Neural cell (in vitro differentiated cells): ENCODE data around the gene LKAAEAR1. TPM values are rescaled to one million over a fixed set of nuclear protein-coding genes. Genes with fewer than 3 reads are reported as not detected.
A peak's percentile ranks its signal among the peaks of the same experiment; 100 is the strongest.

ENCODE experiments used
- H2AFZ ChIP-seq: fragments of 200-600, 300-800 bp; sonication (generic), shearing (Covaris generic); 2 replicates; pipeline ENCODE4 v1.6.0; 2014; ENCODE audit warnings: low read depth, mild to moderate bottlenecking, antibody characterized with exemption, low read length, moderate library complexity
- H3F3A ChIP-seq: fragments of 200-600 bp; shearing (Covaris generic); 2 replicates; pipeline ENCODE4 v1.6.1; 2016; ENCODE audit warnings: mild to moderate bottlenecking, moderate library complexity, mixed read lengths, antibody characterized with exemption, low read length; ENCODE audit not compliant: insufficient read depth, poor library complexity, severe bottlenecking
- H3K27ac ChIP-seq: fragments of 200-600, 300-800 bp; sonication (generic), shearing (Covaris generic); 2 replicates; pipeline ENCODE4 v1.5.1; 2014; ENCODE audit warnings: mild to moderate bottlenecking, low read length, moderate library complexity
- H3K27me3 ChIP-seq: fragments of 300-800, 200-600 bp; sonication (generic), shearing (Covaris generic); 2 replicates; pipeline ENCODE4 v1.6.0; 2014; ENCODE audit warnings: mild to moderate bottlenecking, low read depth, low read length, moderate library complexity; ENCODE audit not compliant: insufficient read depth
- H3K36me3 ChIP-seq: fragments of 300-800, 200-600 bp; sonication (generic), shearing (Covaris generic); 2 replicates; pipeline ENCODE4 v1.5.1; 2014; ENCODE audit warnings: mild to moderate bottlenecking, antibody characterized with exemption, low read length, moderate library complexity; ENCODE audit not compliant: insufficient read depth
- H3K4me2 ChIP-seq: fragments of 300-800, 200-600 bp; sonication (generic), shearing (Covaris generic); 2 replicates; pipeline ENCODE4 v1.6.0; 2014; ENCODE audit warnings: mild to moderate bottlenecking, low read length
- H3K4me3 ChIP-seq: fragments of 300-800, 200-600 bp; sonication (generic), shearing (Covaris generic); 2 replicates; pipeline ENCODE4 v1.5.1; 2014; ENCODE audit warnings: mild to moderate bottlenecking, low read length, moderate library complexity
- H3K79me2 ChIP-seq: fragments of 200-600 bp; shearing (Covaris generic); replicated peaks from 2 replicates; pipeline ENCODE4 v1.6.0; 2014; ENCODE audit warnings: mild to moderate bottlenecking, low read length, moderate library complexity; ENCODE audit not compliant: insufficient read depth
- H3K9ac ChIP-seq: fragments of 300-800, 200-600 bp; sonication (generic), shearing (Covaris generic); 2 replicates; pipeline ENCODE4 v1.6.1; 2016; ENCODE audit warnings: mild to moderate bottlenecking, low read length, mixed read lengths
- H3K9me2 ChIP-seq: fragments of 200-600 bp; shearing (Covaris generic); 2 replicates; pipeline ENCODE4 v1.6.1; 2016; ENCODE audit warnings: mild to moderate bottlenecking, low read length, mixed read lengths; ENCODE audit not compliant: insufficient read depth
- H3K9me3 ChIP-seq: fragments of 200-600, 300-800 bp; sonication (generic), shearing (Covaris generic); 2 replicates; pipeline ENCODE4 v1.6.1; 2016; ENCODE audit warnings: mild to moderate bottlenecking, mixed run types, low read length, moderate library complexity, mixed read lengths
- H4K20me1 ChIP-seq: fragments of 200-600 bp; shearing (Covaris generic); 2 replicates; pipeline ENCODE4 v1.6.1; 2016; ENCODE audit warnings: mild to moderate bottlenecking, mixed run types; ENCODE audit not compliant: insufficient read depth
- EP300 ChIP-seq: fragments of 450-650 bp; conservative IDR thresholded peaks from 2 replicates; pipeline ENCODE4 v1.6.1; 2014; ENCODE audit warnings: antibody characterized with exemption, mild to moderate bottlenecking, moderate library complexity; ENCODE audit not compliant: poor library complexity, severe bottlenecking
- EZH2 ChIP-seq: fragments of 200-600, 300-800 bp; shearing (Covaris generic), sonication (generic); IDR thresholded peaks from 2 replicates; pipeline ENCODE4 v1.6.1; 2014; ENCODE audit warnings: antibody characterized with exemption, low read length, borderline replicate concordance, mild to moderate bottlenecking; ENCODE audit not compliant: insufficient read depth, poor library complexity, severe bottlenecking
- MXI1 ChIP-seq: fragments of 450-650 bp; conservative IDR thresholded peaks from 2 replicates; pipeline ENCODE4 v1.6.1; 2014; ENCODE audit warnings: antibody characterized with exemption, mild to moderate bottlenecking; ENCODE audit not compliant: poor library complexity, severe bottlenecking
- POLR2AphosphoS5 ChIP-seq: IDR thresholded peaks from 2 replicates; pipeline ENCODE4 v1.6.1; 2012
- RAD21 ChIP-seq: fragments of 450-650 bp; conservative IDR thresholded peaks from 2 replicates; pipeline ENCODE4 v1.6.1; 2014; ENCODE audit warnings: antibody characterized with exemption, mild to moderate bottlenecking, moderate library complexity
- REST ChIP-seq: IDR thresholded peaks from 2 replicates; pipeline ENCODE4 v1.6.1; 2012; ENCODE audit warnings: borderline replicate concordance
- SMC3 ChIP-seq: fragments of 450-650 bp; conservative IDR thresholded peaks from 2 replicates; pipeline ENCODE4 v1.6.1; 2014; ENCODE audit warnings: antibody characterized with exemption, mild to moderate bottlenecking, moderate library complexity; ENCODE audit not compliant: poor library complexity
- TAF1 ChIP-seq: IDR thresholded peaks from 2 replicates; pipeline ENCODE4 v1.6.1; 2012; ENCODE audit warnings: low read depth
- polyA plus RNA-seq: library from polyadenylated mRNA; depleted of rRNA; stranded (reverse); fragments of >200 nt; gene quantifications from 2 replicates; pipeline ENCODE4 v1.2.3, GENCODE V29; 2014
- TF ChIP-seq, protein P1 (sequence below): fragments of 450-650 bp; IDR thresholded peaks from 2 replicates; pipeline ENCODE4 v1.5.1; 2014; ENCODE audit warnings: antibody characterized with exemption, mild to moderate bottlenecking, moderate library complexity; ENCODE audit not compliant: poor library complexity, severe bottlenecking

The LKAAEAR1 gene
- polyA plus RNA-seq, 1 donor from 2014 or later = 9.3 TPM

DNA sequence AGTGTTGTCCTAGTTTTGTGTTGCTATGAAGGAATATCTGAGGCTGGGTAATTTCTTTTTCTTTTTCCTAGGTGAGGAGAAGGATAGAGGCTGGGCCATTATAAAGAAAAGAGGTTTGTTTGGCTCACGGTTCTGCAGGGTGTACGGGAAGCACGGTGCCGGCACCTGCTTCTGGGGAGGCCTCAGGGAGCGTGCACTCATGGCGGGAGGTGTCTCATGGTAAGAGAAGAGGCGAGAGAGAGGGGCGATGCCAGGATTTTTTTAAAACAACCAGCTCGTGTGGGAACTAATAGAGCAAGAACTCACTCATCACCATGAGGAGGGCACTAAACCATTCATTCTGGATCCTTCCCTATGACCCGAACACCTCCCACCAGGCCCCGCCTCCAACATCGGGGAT, 37.4 kb upstream of the LKAAEAR1 start:
- no peaks in the 10 kb centered on the region for H3K9me2 ChIP-seq
- H2AFZ ChIP-seq = no peak overlapping the region
- no peaks in the 10 kb centered on the region for H3K36me3 ChIP-seq
- TF ChIP-seq SMC3 (no peak), MXI1 (no peak)
- H3K27me3 ChIP-seq = no peaks in the 10 kb centered on the region
- no peak overlapping the region for H3K27ac ChIP-seq
- no peak overlapping the region for H3K4me2 ChIP-seq
- no peaks in the 10 kb centered on the region for H4K20me1 ChIP-seq
- no peaks in the 10 kb centered on the region for H3F3A ChIP-seq
- no peak overlapping the region for H3K9ac ChIP-seq
- H3K9me3 ChIP-seq = no peaks in the 10 kb centered on the region
- H3K79me2 ChIP-seq = no peaks in the 10 kb centered on the region
- no peak overlapping the region for H3K4me3 ChIP-seq

DNA sequence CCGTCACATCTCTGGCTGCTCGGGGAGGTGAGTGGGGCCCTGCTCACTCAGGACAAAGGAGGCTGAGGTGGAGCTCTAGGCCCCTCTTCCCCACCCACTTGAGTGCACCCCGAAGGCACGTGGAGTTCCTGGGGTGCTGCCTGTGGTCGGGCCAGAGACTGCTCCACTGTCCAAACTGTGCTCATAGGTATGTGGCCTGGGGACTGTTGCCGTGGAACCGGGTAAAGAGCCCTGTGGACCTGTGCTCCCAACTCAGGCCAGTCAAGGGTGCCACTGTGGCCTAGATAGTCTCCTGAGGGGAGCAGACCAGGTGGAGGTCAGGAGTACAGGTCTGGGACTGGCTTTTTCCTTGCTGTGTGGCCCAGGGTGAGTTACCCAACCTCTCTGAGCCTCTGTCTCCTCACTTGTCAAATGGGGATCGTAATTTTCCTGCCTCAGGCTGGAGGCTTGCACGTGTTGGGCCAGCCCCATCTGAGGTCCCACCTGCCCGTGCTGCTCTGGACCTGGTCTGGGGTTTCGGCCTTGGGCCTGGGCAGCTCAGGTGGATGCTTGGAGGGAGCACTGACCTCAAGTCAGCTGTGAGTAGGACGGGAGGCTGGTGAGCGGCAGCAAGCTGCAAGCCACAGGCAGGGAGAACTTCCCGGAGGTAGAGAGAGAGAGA, 35.6 kb upstream of the LKAAEAR1 start:
- Histone ChIP-seq H3K36me3 (no peaks in the 10 kb centered on the region), H3K9ac (peak overlapping the region; percentile 29), H3K9me2 (no peaks in the 10 kb centered on the region), H3K9me3 (no peaks in the 10 kb centered on the region), H3K27me3 (no peaks in the 10 kb centered on the region), H3K27ac (no peak overlapping the region), H3K4me2 (no peak overlapping the region), H3F3A (no peaks in the 10 kb centered on the region), H4K20me1 (no peaks in the 10 kb centered on the region), H3K4me3 (no peak overlapping the region), H3K79me2 (no peaks in the 10 kb centered on the region), H2AFZ (no peak overlapping the region)
- no peak for TF ChIP-seq EZH2
- TF ChIP-seq SMC3 = no peak
- TF ChIP-seq, protein P1, sequence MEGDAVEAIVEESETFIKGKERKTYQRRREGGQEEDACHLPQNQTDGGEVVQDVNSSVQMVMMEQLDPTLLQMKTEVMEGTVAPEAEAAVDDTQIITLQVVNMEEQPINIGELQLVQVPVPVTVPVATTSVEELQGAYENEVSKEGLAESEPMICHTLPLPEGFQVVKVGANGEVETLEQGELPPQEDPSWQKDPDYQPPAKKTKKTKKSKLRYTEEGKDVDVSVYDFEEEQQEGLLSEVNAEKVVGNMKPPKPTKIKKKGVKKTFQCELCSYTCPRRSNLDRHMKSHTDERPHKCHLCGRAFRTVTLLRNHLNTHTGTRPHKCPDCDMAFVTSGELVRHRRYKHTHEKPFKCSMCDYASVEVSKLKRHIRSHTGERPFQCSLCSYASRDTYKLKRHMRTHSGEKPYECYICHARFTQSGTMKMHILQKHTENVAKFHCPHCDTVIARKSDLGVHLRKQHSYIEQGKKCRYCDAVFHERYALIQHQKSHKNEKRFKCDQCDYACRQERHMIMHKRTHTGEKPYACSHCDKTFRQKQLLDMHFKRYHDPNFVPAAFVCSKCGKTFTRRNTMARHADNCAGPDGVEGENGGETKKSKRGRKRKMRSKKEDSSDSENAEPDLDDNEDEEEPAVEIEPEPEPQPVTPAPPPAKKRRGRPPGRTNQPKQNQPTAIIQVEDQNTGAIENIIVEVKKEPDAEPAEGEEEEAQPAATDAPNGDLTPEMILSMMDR = no peak
- TF ChIP-seq EP300 = no peak
- TF ChIP-seq MXI1 = no peak
- TF ChIP-seq REST = no peak
- TF ChIP-seq POLR2AphosphoS5 = no peak
- TF ChIP-seq RAD21 = no peak
- no peak for TF ChIP-seq TAF1
